Ovary (tissue), 9 donors: ENCODE results near the gene FBXL4. TPM values are rescaled to one million over a fixed set of nuclear protein-coding genes. Genes with fewer than 3 reads are reported as not detected.

Experiments used
- DNase-seq, 5 donors: peaks; one replicate each; pipeline ENCODE4 v3.0.0-alpha.2; 2019 to 2020
- H3K27ac ChIP-seq, 2 donors: fragments of 200-600 bp; one replicate each; pipeline versions ENCODE4 v1.5.1 to v1.8.0; 2019 to 2022
- H3K27me3 ChIP-seq: fragments of 200-600 bp; one replicate; pipeline ENCODE4 v1.8.0; 2022
- H3K36me3 ChIP-seq: fragments of 200-600 bp; sonication (generic); one replicate; pipeline ENCODE4 v1.5.1; 2019
- H3K4me1 ChIP-seq: one replicate; pipeline ENCODE4 v1.8.1; 2013; ENCODE audit warnings: mild to moderate bottlenecking, moderate library complexity; ENCODE audit not compliant: insufficient read depth
- H3K4me3 ChIP-seq: fragments of 200-600 bp; sonication (generic); one replicate; pipeline ENCODE4 v1.5.1; 2017
- H3K9me3 ChIP-seq, 2 donors: fragments of 200-600 bp in 1 of 2; sonication (generic) in 1 of 2; one replicate each; pipeline versions ENCODE4 v1.5.1 to v1.8.1; 2013 to 2019; ENCODE audit warnings: mild to moderate bottlenecking in 1 of 2, moderate library complexity in 1 of 2
- EP300 ChIP-seq: sonication (generic); formaldehyde crosslinking; IDR thresholded peaks from one replicate; pipeline ENCODE4 v1.6.1; 2017; ENCODE audit warnings: antibody characterized with exemption
- POLR2A ChIP-seq: fragments of 450-650 bp; IDR thresholded peaks from one replicate; pipeline ENCODE4 v1.6.1; 2017; ENCODE audit warnings: antibody characterized with exemption, mild to moderate bottlenecking, moderate library complexity
- WGBS, 3 donors: extraction: QIAGEN DNeasy Blood & Tissue Kit in 1 of 3; methylation state at CpG; one replicate each; pipeline versions ENCODE4 v1.1.5 to v1.1.7; 2013 to 2017; 5-methylcytosine and 5-hydroxymethylcytosine counted together
- intact Hi-C, 4 donors: fragments of 100-400 bp; cut with DNase I; formaldehyde crosslinking; loops; one replicate each; pipeline versions ENCODE4 v1.11.0 to v1.15.1; 2022 to 2023
- polyA plus RNA-seq, 2 donors: library from polyadenylated mRNA; stranded (reverse); fragments of 200-250 nt in 1 of 2; fragments of 350-450 nt in 1 of 2; fragmentation: Illumina TruSeq in 1 of 2; extraction: RNeasy Lipid Tissue Mini Kit (QIAGEN cat#74804) in 1 of 2; gene quantifications; one replicate each; pipeline ENCODE4 v1.2.3, GENCODE V29; 2013 to 2014
- total RNA-seq, 7 donors: library from RNA; depleted of rRNA in 2 of 7; stranded (reverse); fragments of >200 nt in 2 of 7; fragmentation: NEBNext Ultra II Directional in 3 of 7; extraction: Animal tissue kit (Norgen Biotek cat#: 25700) in 3 of 7; gene quantifications; one replicate each; pipeline versions ENCODE4 v1.1.0 to v1.2.4, GENCODE V29; 2016 to 2023
- TF ChIP-seq, protein P1 (sequence below), 3 donors: fragments of 450-650 bp in 2 of 3; fragments of 200-600 bp in 1 of 3; IDR thresholded peaks; one replicate each; pipeline versions ENCODE4 v1.5.1 to v1.8.0; 2016 to 2022; ENCODE audit warnings: antibody characterized with exemption in 3 of 3, mild to moderate bottlenecking in 1 of 3
- donor health status: DM: no; HTN: no; CAD: no; lungs with moderate emphysema.
- donor health status: DM: no; HTN: no; CAD: no.
- donor health status: Bipolar disorder and iron deficiency.
- donor health status: DM: yes; HTN: yes; CAD: no.
- donor health status: DM: no; HTN: no; CAD: no.
- donor health status: DM: yes; HTN: yes; CAD: no.

The FBXL4 gene
- total and polyA plus RNA-seq, 9 donors, result 7.3 to 29.0 (median 20.2) TPM

DNA sequence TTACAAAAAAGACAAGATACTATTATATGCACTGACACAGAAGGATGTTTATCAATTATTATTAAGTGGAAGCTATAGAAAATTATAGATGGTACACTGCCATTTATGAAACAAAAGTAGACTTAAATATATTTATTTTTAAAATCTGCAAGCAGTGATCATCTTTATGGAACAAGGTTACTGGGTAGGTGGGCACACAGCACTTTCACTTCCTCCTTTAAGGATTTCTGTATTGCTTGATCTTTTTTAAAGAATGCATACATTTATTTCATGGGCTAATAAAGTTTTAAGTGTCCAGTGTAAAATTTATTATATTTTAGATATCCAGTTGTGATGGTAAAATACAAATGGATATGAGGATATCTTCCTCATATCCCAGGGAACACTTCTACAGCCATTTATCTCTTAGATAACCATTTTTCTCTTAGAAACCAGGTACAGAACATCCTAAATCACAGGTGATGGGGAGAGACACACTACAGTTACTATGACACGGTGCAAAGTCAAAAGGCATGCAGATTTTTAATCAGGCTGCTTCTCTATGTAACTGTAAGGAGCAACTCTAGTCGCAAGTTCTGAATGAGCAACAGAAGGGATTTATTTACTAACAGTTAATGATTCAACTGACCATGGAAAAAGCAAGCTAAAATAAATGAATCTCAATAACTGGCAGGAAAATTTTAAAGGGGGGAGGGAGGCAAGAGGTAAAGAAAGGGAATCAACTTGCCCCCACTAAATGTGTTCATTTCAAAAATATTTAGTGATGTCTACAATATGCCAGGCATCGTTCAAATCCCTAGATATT is 2.2 kb downstream of the FBXL4 start:
- intact Hi-C loops, result no loop called here
- Histone ChIP-seq H3K36me3 (no peaks in the 10 kb centered on the region), H3K9me3 (no peaks in the 10 kb centered on the region), H3K4me1 (peaks cover 6% of the 10 kb centered on the region), H3K27ac (no peak overlapping the region), H3K4me3 (no peak overlapping the region), H3K27me3 (no peaks in the 10 kb centered on the region)
- WGBS, 3 donors, result 68 to 72% (median 69%) methylated on average over 3 of the region's 3 CpGs
- no peak for TF ChIP-seq EP300
- no peak for TF ChIP-seq POLR2A
- TF ChIP-seq, protein P1, sequence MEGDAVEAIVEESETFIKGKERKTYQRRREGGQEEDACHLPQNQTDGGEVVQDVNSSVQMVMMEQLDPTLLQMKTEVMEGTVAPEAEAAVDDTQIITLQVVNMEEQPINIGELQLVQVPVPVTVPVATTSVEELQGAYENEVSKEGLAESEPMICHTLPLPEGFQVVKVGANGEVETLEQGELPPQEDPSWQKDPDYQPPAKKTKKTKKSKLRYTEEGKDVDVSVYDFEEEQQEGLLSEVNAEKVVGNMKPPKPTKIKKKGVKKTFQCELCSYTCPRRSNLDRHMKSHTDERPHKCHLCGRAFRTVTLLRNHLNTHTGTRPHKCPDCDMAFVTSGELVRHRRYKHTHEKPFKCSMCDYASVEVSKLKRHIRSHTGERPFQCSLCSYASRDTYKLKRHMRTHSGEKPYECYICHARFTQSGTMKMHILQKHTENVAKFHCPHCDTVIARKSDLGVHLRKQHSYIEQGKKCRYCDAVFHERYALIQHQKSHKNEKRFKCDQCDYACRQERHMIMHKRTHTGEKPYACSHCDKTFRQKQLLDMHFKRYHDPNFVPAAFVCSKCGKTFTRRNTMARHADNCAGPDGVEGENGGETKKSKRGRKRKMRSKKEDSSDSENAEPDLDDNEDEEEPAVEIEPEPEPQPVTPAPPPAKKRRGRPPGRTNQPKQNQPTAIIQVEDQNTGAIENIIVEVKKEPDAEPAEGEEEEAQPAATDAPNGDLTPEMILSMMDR (IDR thresholded peaks at IDR 0.05), result no peak
- no peak for DNase-seq

DNA sequence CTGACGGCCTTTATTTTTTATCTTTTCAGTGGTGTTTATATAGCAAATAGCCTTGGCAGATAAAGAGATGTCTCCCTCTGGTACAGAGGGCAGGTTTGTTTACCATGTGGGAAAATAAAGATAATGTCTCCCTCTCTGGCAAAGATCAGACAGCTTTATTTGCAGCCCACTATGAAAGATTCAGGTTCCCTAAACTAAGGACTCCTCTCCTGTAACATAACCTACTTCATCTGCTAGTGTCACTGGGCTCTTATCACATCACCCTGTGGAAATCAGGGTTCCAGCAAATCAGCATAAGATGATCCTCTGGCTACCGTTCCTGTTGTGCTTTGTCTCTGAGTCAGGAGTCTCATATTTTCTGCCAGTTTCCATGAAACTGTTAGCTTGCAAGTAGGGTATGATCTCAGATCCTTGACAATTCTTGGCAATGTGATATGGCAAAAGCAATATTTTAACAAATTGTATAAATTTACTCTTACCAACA is 3.1 kb downstream of the FBXL4 start:
- TF ChIP-seq EP300 (no peak), POLR2A (no peak)
- TF ChIP-seq, protein P1 (IDR thresholded peaks at IDR 0.05), result no peak
- Histone ChIP-seq H3K27me3 (no peaks in the 10 kb centered on the region), H3K4me1 (peaks cover 6% of the 10 kb centered on the region), H3K4me3 (no peak overlapping the region), H3K27ac (no peak overlapping the region), H3K9me3 (peaks cover 0 to 3% of the 10 kb centered on the region in 2 donors), H3K36me3 (no peaks in the 10 kb centered on the region)
- no peak for DNase-seq
- intact Hi-C loops, result no loop called here
- WGBS, 3 donors, result 52 to 61% (median 61%) methylated on average over 2 of the region's 2 CpGs

DNA sequence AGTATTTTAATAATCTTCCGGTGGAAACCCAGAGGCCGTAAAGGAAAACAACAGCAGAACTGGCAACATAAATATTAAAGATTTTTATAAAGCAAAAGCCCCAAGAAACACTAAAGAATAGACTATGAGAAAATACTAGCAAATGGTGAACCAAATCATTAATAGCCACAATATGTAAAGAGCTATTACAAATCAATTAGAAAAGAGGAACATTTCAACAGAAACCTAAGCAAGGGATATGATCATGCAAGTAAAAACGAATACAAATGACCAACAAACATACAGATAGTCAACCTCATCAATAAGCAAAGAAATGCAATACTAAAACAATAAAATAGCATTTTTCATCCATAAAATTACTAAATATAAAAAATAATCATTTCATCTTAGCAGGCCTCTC is 3.6 kb downstream of the FBXL4 start:
- TF ChIP-seq EP300, result no peak
- TF ChIP-seq, protein P1 (IDR thresholded peaks at IDR 0.05), result no peak
- no peak for TF ChIP-seq POLR2A
- H3K27ac ChIP-seq, result no peak overlapping the region
- no peaks in the 10 kb centered on the region for H3K36me3 ChIP-seq
- 65 to 91% (median 83%) methylated on average over 3 of the region's 3 CpGs for WGBS, 3 donors
- H3K27me3 ChIP-seq, result no peaks in the 10 kb centered on the region
- peaks cover 6% of the 10 kb centered on the region for H3K4me1 ChIP-seq
- no peak overlapping the region for H3K4me3 ChIP-seq
- intact Hi-C loops, result no loop called here
- DNase-seq, result no peak
- H3K9me3 ChIP-seq, result peaks cover 0 to 3% of the 10 kb centered on the region in 2 donors

DNA sequence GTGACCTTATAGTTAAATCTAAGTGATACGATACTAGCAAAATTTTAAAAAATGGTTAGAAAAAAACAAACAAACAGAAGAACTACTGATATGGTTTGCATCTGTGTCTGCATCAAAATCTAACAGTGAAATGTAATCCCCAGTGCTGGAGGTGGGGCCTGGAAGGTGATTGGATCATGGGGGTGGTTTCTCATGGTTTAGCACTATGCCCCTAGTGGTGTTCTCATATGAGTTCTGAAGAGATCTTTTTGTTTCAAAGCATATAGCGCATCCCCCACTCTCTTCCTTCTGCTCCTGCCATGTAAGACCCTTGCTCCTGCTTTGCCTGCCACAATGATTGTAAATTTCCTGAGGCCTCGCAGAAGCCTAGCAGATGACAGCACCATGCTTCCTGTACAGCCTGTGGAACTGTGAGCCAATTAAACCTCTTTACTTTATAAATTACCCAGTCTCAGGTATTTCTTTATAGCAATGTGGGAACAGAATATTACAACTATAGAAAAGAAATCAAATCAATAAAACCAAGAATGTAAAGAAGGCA is 5.4 kb downstream of the FBXL4 start:
- TF ChIP-seq POLR2A (no peak), EP300 (no peak)
- TF ChIP-seq, protein P1 (IDR thresholded peaks at IDR 0.05), result no peak
- Histone ChIP-seq H3K4me3 (no peak overlapping the region), H3K36me3 (no peaks in the 10 kb centered on the region), H3K27ac (no peak overlapping the region), H3K4me1 (peaks cover 6% of the 10 kb centered on the region), H3K9me3 (peaks cover 0 to 3% of the 10 kb centered on the region in 2 donors), H3K27me3 (no peaks in the 10 kb centered on the region)
- intact Hi-C loops, result no loop called here
- no peak for DNase-seq
- 96 to 97% (median 96%) methylated on average over 3 of the region's 3 CpGs for WGBS, 3 donors
